Astrocyte (in vitro differentiated cells and primary cell): ENCODE measurements around the gene HSPBP1. TPM values are rescaled to one million over a fixed set of nuclear protein-coding genes. Genes with fewer than 3 reads are reported as not detected.

Experiments used
- DNase-seq: peaks from one replicate; pipeline ENCODE4 v3.0.0-alpha.2; 2010; ENCODE audit warnings: low read depth
- FAIRE-seq: peaks from 2 replicates; lab custom pipeline; 2011; peaks lifted over from hg19 to GRCh38; lab: Jason Lieb, UNC
- H2AFZ ChIP-seq: 2 replicates; pipeline ENCODE4 v1.6.0; 2012; ENCODE audit warnings: low read depth, low read length, inconsistent platforms
- H3K27ac ChIP-seq: 2 replicates; pipeline ENCODE4 v1.5.1; 2011; ENCODE audit warnings: low read depth, low read length, inconsistent platforms
- H3K27me3 ChIP-seq: 2 replicates; pipeline ENCODE4 v1.6.0; 2011; ENCODE audit warnings: low read length, inconsistent platforms; ENCODE audit not compliant: insufficient read depth
- H3K36me3 ChIP-seq: 2 replicates; pipeline ENCODE4 v1.5.1; 2011; ENCODE audit warnings: low read length, inconsistent platforms; ENCODE audit not compliant: insufficient read depth
- H3K4me1 ChIP-seq: 2 replicates; pipeline ENCODE4 v1.5.1; 2011; ENCODE audit warnings: low read length, inconsistent platforms; ENCODE audit not compliant: insufficient read depth
- H3K4me2 ChIP-seq: 2 replicates; pipeline ENCODE4 v1.6.0; 2012; ENCODE audit warnings: low read length, inconsistent platforms
- H3K4me3 ChIP-seq: 2 replicates; pipeline ENCODE4 v1.5.1; 2011; ENCODE audit warnings: low read depth, mild to moderate bottlenecking, low read length, inconsistent platforms; ENCODE audit not compliant: insufficient read depth
- H3K79me2 ChIP-seq: 2 replicates; pipeline ENCODE4 v1.6.0; 2012; ENCODE audit warnings: mild to moderate bottlenecking, low read length, inconsistent platforms; ENCODE audit not compliant: insufficient read depth
- H3K9ac ChIP-seq: 2 replicates; pipeline ENCODE4 v1.6.0; 2012; ENCODE audit warnings: mild to moderate bottlenecking, low read length, inconsistent platforms
- H3K9me3 ChIP-seq: 2 replicates; pipeline ENCODE4 v1.5.1; 2012; ENCODE audit warnings: low read depth, mild to moderate bottlenecking, low read length, inconsistent platforms; ENCODE audit not compliant: insufficient read depth
- H4K20me1 ChIP-seq: 2 replicates; pipeline ENCODE4 v1.6.0; 2012; ENCODE audit warnings: low read length, inconsistent platforms; ENCODE audit not compliant: insufficient read depth
- H3K27ac Mint-ChIP-seq: one replicate; pipeline ENCODE4 v1.8.0; 2021; ENCODE audit warnings: mild to moderate bottlenecking, mixed read lengths; ENCODE audit not compliant: unreplicated experiment
- H3K27me3 Mint-ChIP-seq: one replicate; pipeline ENCODE4 v1.8.0; 2021; ENCODE audit warnings: low read depth, mixed read lengths; ENCODE audit not compliant: unreplicated experiment
- H3K36me3 Mint-ChIP-seq: one replicate; pipeline ENCODE4 v1.8.0; 2021; ENCODE audit warnings: low read depth, mixed read lengths; ENCODE audit not compliant: unreplicated experiment
- H3K4me1 Mint-ChIP-seq: one replicate; pipeline ENCODE4 v1.8.0; 2021; ENCODE audit warnings: low read depth, mixed read lengths; ENCODE audit not compliant: unreplicated experiment
- H3K4me3 Mint-ChIP-seq: one replicate; pipeline ENCODE4 v1.8.0; 2021; ENCODE audit warnings: mild to moderate bottlenecking, moderate library complexity, mixed read lengths; ENCODE audit not compliant: unreplicated experiment
- H3K9me3 Mint-ChIP-seq: one replicate; pipeline ENCODE4 v1.8.0; 2021; ENCODE audit warnings: mild to moderate bottlenecking, mixed read lengths; ENCODE audit not compliant: unreplicated experiment
- CTCF ChIP-seq: IDR thresholded peaks from 2 replicates; pipeline ENCODE4 v1.5.1; 2011; ENCODE audit warnings: low read depth, mild to moderate bottlenecking, inconsistent platforms, low read length, moderate library complexity; ENCODE audit not compliant: insufficient read depth
- EZH2 ChIP-seq: IDR thresholded peaks from 2 replicates; pipeline ENCODE4 v1.6.1; 2012; ENCODE audit warnings: mild to moderate bottlenecking, low read length, inconsistent platforms; ENCODE audit not compliant: insufficient read depth
- total RNA-seq: library from RNA; stranded (reverse); gene quantifications from 2 replicates; pipeline ENCODE4 v1.2.1, GENCODE V29; 2021

The HSPBP1 gene
- total RNA-seq, 1 donor from 2014 or later, result 34.8 TPM

GRCh38 chr19:55324662-55325061 is 44.8 kb upstream of the HSPBP1 start:
- H3K4me1 ChIP-seq, result peaks cover 5% of the 10 kb centered on the region
- Mint-ChIP-seq H3K27ac (no peak overlapping the region), H3K4me1 (peaks cover 1% of the 10 kb centered on the region), H3K27me3 (peaks cover 22% of the 10 kb centered on the region), H3K4me3 (no peak overlapping the region), H3K36me3 (no peaks in the 10 kb centered on the region), H3K9me3 (peaks cover 2% of the 10 kb centered on the region)
- H3K4me3 ChIP-seq, result no peak overlapping the region
- H3K79me2 ChIP-seq, result no peaks in the 10 kb centered on the region
- H2AFZ ChIP-seq, result no peak overlapping the region
- H3K4me2 ChIP-seq, result no peak overlapping the region
- TF ChIP-seq CTCF, result no peak
- TF ChIP-seq EZH2, result no peak
- no peak overlapping the region for H3K27ac ChIP-seq
- H3K27me3 ChIP-seq, result no peaks in the 10 kb centered on the region
- FAIRE-seq (no peak), DNase-seq (no peak)
- no peaks in the 10 kb centered on the region for H4K20me1 ChIP-seq
- no peak overlapping the region for H3K9ac ChIP-seq
- no peaks in the 10 kb centered on the region for H3K9me3 ChIP-seq
- H3K36me3 ChIP-seq, result no peaks in the 10 kb centered on the region

GRCh38 chr19:55322204-55322885 is 42.4 kb upstream of the HSPBP1 start:
- no peak for FAIRE-seq

More at GRCh38 chr19:55322204-55322885, 42.4 kb upstream of the HSPBP1 start:
- no peak overlapping the region for H3K27ac ChIP-seq
- peak overlapping the region; percentile 62 for H3K27ac Mint-ChIP-seq
- peaks cover 1% of the 10 kb centered on the region for H3K4me1 Mint-ChIP-seq
- H3K4me3 ChIP-seq, result no peak overlapping the region
- H3K4me1 ChIP-seq, result peaks cover under 1% of the 10 kb centered on the region
- H3K4me3 Mint-ChIP-seq, result no peak overlapping the region
- no peaks in the 10 kb centered on the region for H3K36me3 Mint-ChIP-seq
- H3K9me3 ChIP-seq, result no peaks in the 10 kb centered on the region
- H3K4me2 ChIP-seq, result no peak overlapping the region
- TF ChIP-seq EZH2, result no peak
- no peak for TF ChIP-seq CTCF
- H3K27me3 Mint-ChIP-seq, result peaks cover 22% of the 10 kb centered on the region
- H3K27me3 ChIP-seq, result no peaks in the 10 kb centered on the region
- no peaks in the 10 kb centered on the region for H3K79me2 ChIP-seq
- no peak overlapping the region for H2AFZ ChIP-seq
- DNase-seq, result no peak
- no peaks in the 10 kb centered on the region for H3K36me3 ChIP-seq
- no peaks in the 10 kb centered on the region for H4K20me1 ChIP-seq
- H3K9ac ChIP-seq, result no peak overlapping the region
- H3K9me3 Mint-ChIP-seq, result no peaks in the 10 kb centered on the region
